ENCODE data around the gene CELF1. TPM values are rescaled to one million over a fixed set of nuclear protein-coding genes. Genes with fewer than 3 reads are reported as not detected.
"Not testable (repeated sequence)": the region's sequence is repeated elsewhere in the genome, so short reads cannot be mapped to it uniquely, and the experiment has no call there.

The CELF1 gene
- total RNA-seq, 1 donor from 2014 or later, result 180 TPM

DNA sequence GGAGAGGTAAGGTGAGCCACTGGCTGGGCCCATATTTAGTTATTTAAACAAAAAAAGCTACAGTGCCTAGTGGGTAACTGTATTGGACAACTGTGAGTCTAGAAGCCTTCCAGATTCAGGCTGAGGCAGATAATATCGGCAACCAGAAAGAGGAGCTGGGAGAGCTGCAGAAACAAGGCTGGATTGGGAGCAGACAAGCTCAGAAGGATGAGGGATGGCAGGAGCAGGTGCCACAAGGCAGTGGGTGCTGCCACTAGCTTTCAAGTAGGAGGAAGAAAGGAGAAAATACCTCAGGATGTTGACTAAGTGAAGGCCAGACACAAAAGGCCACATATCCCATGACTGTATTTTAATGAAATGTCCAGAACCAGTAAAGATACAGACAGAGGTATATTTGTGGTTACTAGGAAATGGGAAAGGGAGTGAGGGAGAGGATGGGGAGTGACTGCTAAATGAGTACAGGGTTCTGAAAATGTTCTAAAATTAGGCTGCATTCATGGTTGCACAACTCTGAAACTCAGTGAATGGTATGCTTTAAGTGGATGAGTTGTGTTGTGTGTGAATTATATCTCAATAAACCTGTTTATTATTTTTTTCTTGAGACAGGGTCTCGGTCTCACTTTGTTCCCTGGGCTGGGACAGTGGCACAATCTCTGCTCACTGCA lies 92.2 kb downstream of the CELF1 start:
- Mint-ChIP-seq H3K27me3 (ENCODE audit: low read depth) (no peaks in the 10 kb centered on the region), H3K4me3 (no peak overlapping the region), H3K36me3 (ENCODE audit: low read depth) (peaks cover 3% of the 10 kb centered on the region), H3K9me3 (no peaks in the 10 kb centered on the region), H3K4me1 (peaks cover 5% of the 10 kb centered on the region), H3K27ac (ENCODE audit: unreplicated experiment) (no peak overlapping the region)
- TF ChIP-seq, protein P1, sequence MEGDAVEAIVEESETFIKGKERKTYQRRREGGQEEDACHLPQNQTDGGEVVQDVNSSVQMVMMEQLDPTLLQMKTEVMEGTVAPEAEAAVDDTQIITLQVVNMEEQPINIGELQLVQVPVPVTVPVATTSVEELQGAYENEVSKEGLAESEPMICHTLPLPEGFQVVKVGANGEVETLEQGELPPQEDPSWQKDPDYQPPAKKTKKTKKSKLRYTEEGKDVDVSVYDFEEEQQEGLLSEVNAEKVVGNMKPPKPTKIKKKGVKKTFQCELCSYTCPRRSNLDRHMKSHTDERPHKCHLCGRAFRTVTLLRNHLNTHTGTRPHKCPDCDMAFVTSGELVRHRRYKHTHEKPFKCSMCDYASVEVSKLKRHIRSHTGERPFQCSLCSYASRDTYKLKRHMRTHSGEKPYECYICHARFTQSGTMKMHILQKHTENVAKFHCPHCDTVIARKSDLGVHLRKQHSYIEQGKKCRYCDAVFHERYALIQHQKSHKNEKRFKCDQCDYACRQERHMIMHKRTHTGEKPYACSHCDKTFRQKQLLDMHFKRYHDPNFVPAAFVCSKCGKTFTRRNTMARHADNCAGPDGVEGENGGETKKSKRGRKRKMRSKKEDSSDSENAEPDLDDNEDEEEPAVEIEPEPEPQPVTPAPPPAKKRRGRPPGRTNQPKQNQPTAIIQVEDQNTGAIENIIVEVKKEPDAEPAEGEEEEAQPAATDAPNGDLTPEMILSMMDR (conservative IDR thresholded peaks at IDR 0.05), result no peak
- no peak for DNase-seq (ENCODE audit: low read depth, low spot score)

DNA sequence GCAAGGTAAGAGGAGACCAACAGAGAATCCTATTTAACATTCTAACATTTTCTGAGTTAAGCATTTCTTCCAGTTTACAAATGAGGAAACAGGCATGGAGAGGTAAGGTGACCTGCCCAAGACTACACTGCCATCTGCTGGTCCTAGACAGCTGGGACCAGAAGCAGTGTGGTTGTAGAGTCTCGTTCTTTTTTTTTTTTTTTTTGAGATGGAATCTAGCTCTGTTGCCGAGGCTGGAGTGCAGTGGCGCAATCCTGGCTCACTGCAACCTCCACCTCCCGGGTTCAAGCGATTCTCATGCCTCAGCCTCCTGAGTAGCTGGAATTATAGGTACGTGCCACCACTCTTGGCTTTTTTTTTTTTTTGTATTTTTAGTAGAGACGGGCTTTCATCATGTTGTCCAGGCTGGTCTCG lies 98.7 kb downstream of the CELF1 start:
- TF ChIP-seq, protein P1 (conservative IDR thresholded peaks at IDR 0.05), result peak; percentile 83
- H3K4me3 Mint-ChIP-seq, result peak overlapping the region; percentile 59
- peak; percentile 48 for DNase-seq (ENCODE audit: low read depth, low spot score)
- H3K27me3 Mint-ChIP-seq (ENCODE audit: low read depth); H3K27ac Mint-ChIP-seq (ENCODE audit: unreplicated experiment); H3K36me3 Mint-ChIP-seq (ENCODE audit: low read depth); H3K9me3 Mint-ChIP-seq; H3K4me1 Mint-ChIP-seq: not testable (repeated sequence)

GRCh38 chr11:47453365-47453764 lies 99.6 kb downstream of the CELF1 start:
- no peak overlapping the region for H3K27ac Mint-ChIP-seq (ENCODE audit: unreplicated experiment)
- H3K36me3 Mint-ChIP-seq (ENCODE audit: low read depth), result no peaks in the 10 kb centered on the region
- H3K9me3 Mint-ChIP-seq, result no peaks in the 10 kb centered on the region
- no peak for DNase-seq (ENCODE audit: low read depth, low spot score)
- H3K4me3 Mint-ChIP-seq, result no peak overlapping the region
- TF ChIP-seq, protein P1 (conservative IDR thresholded peaks at IDR 0.05), result no peak
- peaks cover 4% of the 10 kb centered on the region for H3K4me1 Mint-ChIP-seq
- no peaks in the 10 kb centered on the region for H3K27me3 Mint-ChIP-seq (ENCODE audit: low read depth)

GRCh38 chr11:47451990-47452389 lies 100.9 kb downstream of the CELF1 start:
- Mint-ChIP-seq H3K4me3 (no peak overlapping the region), H3K27ac (ENCODE audit: unreplicated experiment) (no peak overlapping the region), H3K9me3 (no peaks in the 10 kb centered on the region), H3K27me3 (ENCODE audit: low read depth) (no peaks in the 10 kb centered on the region), H3K36me3 (ENCODE audit: low read depth) (no peaks in the 10 kb centered on the region), H3K4me1 (peaks cover 4% of the 10 kb centered on the region)
- no peak for DNase-seq (ENCODE audit: low read depth, low spot score)
- TF ChIP-seq, protein P1 (conservative IDR thresholded peaks at IDR 0.05), result no peak

GRCh38 chr11:47451436-47451835 lies 101.5 kb downstream of the CELF1 start:
- TF ChIP-seq, protein P1 (conservative IDR thresholded peaks at IDR 0.05), result no peak
- no peaks in the 10 kb centered on the region for H3K27me3 Mint-ChIP-seq (ENCODE audit: low read depth)
- peaks cover 4% of the 10 kb centered on the region for H3K4me1 Mint-ChIP-seq
- no peaks in the 10 kb centered on the region for H3K9me3 Mint-ChIP-seq
- no peak for DNase-seq (ENCODE audit: low read depth, low spot score)
- no peaks in the 10 kb centered on the region for H3K36me3 Mint-ChIP-seq (ENCODE audit: low read depth)
- no peak overlapping the region for H3K27ac Mint-ChIP-seq (ENCODE audit: unreplicated experiment)
- H3K4me3 Mint-ChIP-seq, result no peak overlapping the region
